WTC11 (cell line): ENCODE data around the gene KRTAP25-1. TPM values are rescaled to one million over a fixed set of nuclear protein-coding genes. Genes with fewer than 3 reads are reported as not detected.

Experiments used
- ATAC-seq: fragments of 200-7000 bp; cut with Tn5 transposase; 2 replicates; pipeline ENCODE4 v1.10.0; 2021; ENCODE audit warnings: mild to moderate bottlenecking, moderate library complexity
- CTCF ChIA-PET: fragments of 300-600 bp; sonication (Branson Sonifier 250); formaldehyde crosslinking; loops from one replicate; lab custom pipeline; 2021; ENCODE audit warnings: antibody characterized with exemption; lab: Charles Lee
- POLR2A ChIA-PET: fragments of 350-600 bp; sonication (Branson Sonifier 250); formaldehyde crosslinking; loops from one replicate; lab custom pipeline; 2021; ENCODE audit warnings: antibody characterized with exemption; lab: Charles Lee
- DNase-seq: peaks from one replicate; pipeline ENCODE4 v3.0.0; 2021; ENCODE audit warnings: low spot score
- H3K27ac Mint-ChIP-seq: 2 replicates; pipeline ENCODE4 v1.8.0; 2021; ENCODE audit warnings: mixed read lengths
- H3K27me3 Mint-ChIP-seq: 2 replicates; pipeline ENCODE4 v1.8.0; 2021; ENCODE audit warnings: low read depth, mild to moderate bottlenecking, moderate library complexity, mixed read lengths
- H3K36me3 Mint-ChIP-seq: 2 replicates; pipeline ENCODE4 v1.8.0; 2021; ENCODE audit warnings: mixed read lengths
- H3K4me1 Mint-ChIP-seq: 2 replicates; pipeline ENCODE4 v1.8.0; 2022; ENCODE audit warnings: mixed read lengths
- H3K4me3 Mint-ChIP-seq: 2 replicates; pipeline ENCODE4 v1.8.0; 2021; ENCODE audit warnings: mild to moderate bottlenecking, moderate library complexity, mixed read lengths
- H3K9me3 Mint-ChIP-seq: 2 replicates; pipeline ENCODE4 v1.8.0; 2021; ENCODE audit warnings: mixed read lengths
- ETV6 ChIP-seq: sonication (generic); formaldehyde crosslinking; IDR thresholded peaks from 2 replicates; pipeline ENCODE4 v1.8.1; 2022; ENCODE audit warnings: mild to moderate bottlenecking, missing genetic modification reagents
- GABPB1 ChIP-seq: sonication (generic); formaldehyde crosslinking; IDR thresholded peaks from 2 replicates; pipeline ENCODE4 v1.8.1; 2023; ENCODE audit warnings: mild to moderate bottlenecking, missing genetic modification reagents
- GTF2I ChIP-seq: fragments of 250-450 bp; sonication (Bioruptor Pico); conservative IDR thresholded peaks from 2 replicates; pipeline ENCODE4 v1.4.0; 2021; ENCODE audit warnings: mild to moderate bottlenecking
- MYBL2 ChIP-seq: sonication (generic); formaldehyde crosslinking; IDR thresholded peaks from 2 replicates; pipeline ENCODE4 v1.8.1; 2023; ENCODE audit warnings: mild to moderate bottlenecking, moderate library complexity, missing genetic modification reagents
- NR1H2 ChIP-seq: sonication (generic); formaldehyde crosslinking; IDR thresholded peaks from 2 replicates; pipeline ENCODE4 v1.9.0; 2021; ENCODE audit warnings: mild to moderate bottlenecking, moderate library complexity, missing genetic modification reagents
- TEAD1 ChIP-seq: sonication (generic); formaldehyde crosslinking; IDR thresholded peaks from 2 replicates; pipeline ENCODE4 v1.8.0; 2022; ENCODE audit warnings: mild to moderate bottlenecking, missing genetic modification reagents
- ZNF232 ChIP-seq: sonication (generic); formaldehyde crosslinking; IDR thresholded peaks from 2 replicates; pipeline ENCODE4 v1.8.0; 2022; ENCODE audit warnings: mild to moderate bottlenecking, missing genetic modification reagents
- ZNF263 ChIP-seq: sonication (generic); formaldehyde crosslinking; IDR thresholded peaks from 2 replicates; pipeline ENCODE4 v1.8.1; 2022; ENCODE audit warnings: low read depth, mild to moderate bottlenecking, moderate library complexity, missing genetic modification reagents
- ZNF396 ChIP-seq: fragments of 250-450 bp; sonication (Bioruptor Pico); IDR thresholded peaks from 2 replicates; pipeline ENCODE4 v1.8.0; 2021; ENCODE audit warnings: mild to moderate bottlenecking, moderate library complexity, borderline replicate concordance
- total RNA-seq: library from RNA; stranded (reverse); gene quantifications from 3 replicates; pipeline ENCODE4 v1.2.3, GENCODE V29; 2021
- TF ChIP-seq, protein P1 (sequence below): sonication (generic); formaldehyde crosslinking; conservative IDR thresholded peaks from 2 replicates; pipeline ENCODE4 v1.8.1; 2023; ENCODE audit warnings: mild to moderate bottlenecking, low read depth, missing genetic modification reagents, moderate library complexity
- TF ChIP-seq, protein P2 (sequence below): sonication (generic); formaldehyde crosslinking; IDR thresholded peaks from 2 replicates; pipeline ENCODE4 v1.8.1; 2023; ENCODE audit warnings: mild to moderate bottlenecking, missing genetic modification reagents, moderate library complexity
- TF ChIP-seq, protein P3 (sequence below): sonication (generic); formaldehyde crosslinking; IDR thresholded peaks from 2 replicates; pipeline ENCODE4 v1.8.0; 2023; ENCODE audit warnings: missing genetic modification reagents, mild to moderate bottlenecking, borderline replicate concordance
- TF ChIP-seq, protein P4 (sequence below): fragments of 250-450 bp; sonication (Bioruptor Pico); IDR thresholded peaks from 2 replicates; pipeline ENCODE4 v1.9.0; 2021; ENCODE audit warnings: mild to moderate bottlenecking, borderline replicate concordance
- TF ChIP-seq, protein P5 (sequence below): sonication (generic); formaldehyde crosslinking; IDR thresholded peaks from 2 replicates; pipeline ENCODE4 v1.8.0; 2023; ENCODE audit warnings: mild to moderate bottlenecking, missing genetic modification reagents
- TF ChIP-seq, protein P6 (sequence below): sonication (generic); formaldehyde crosslinking; conservative IDR thresholded peaks from 2 replicates; pipeline ENCODE4 v1.8.1; 2022; ENCODE audit warnings: mild to moderate bottlenecking, missing genetic modification reagents
- TF ChIP-seq, protein P7 (sequence below): fragments of 250-450 bp; sonication (Bioruptor Pico); IDR thresholded peaks from 2 replicates; pipeline ENCODE4 v1.8.0; 2021; ENCODE audit warnings: mild to moderate bottlenecking

Gene KRTAP25-1
- total RNA-seq, 1 experiment from 2014 or later, result not detected

DNA sequence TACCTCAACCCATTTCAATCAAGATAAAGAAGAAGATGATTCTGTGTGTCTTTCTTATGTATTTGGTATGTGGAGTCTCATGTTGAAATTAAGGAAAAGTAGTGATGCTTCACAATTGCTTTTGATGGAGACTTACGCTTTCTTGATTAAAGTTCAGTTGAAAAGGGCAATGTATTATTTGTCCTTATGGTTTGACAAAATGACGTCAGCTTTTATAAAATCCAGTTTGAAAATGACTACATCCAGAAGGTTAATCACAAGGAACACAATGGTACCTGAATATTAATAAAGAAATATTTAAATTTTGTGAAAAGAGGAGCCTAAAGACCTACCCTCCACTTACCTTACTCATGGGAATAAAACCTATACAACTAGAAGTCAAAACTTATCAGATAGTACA lies 26.4 kb upstream of the KRTAP25-1 start:
- Mint-ChIP-seq H3K4me3 (no peak overlapping the region), H3K36me3 (no peaks in the 10 kb centered on the region), H3K27ac (no peak overlapping the region), H3K27me3 (no peaks in the 10 kb centered on the region), H3K4me1 (no peaks in the 10 kb centered on the region), H3K9me3 (0 out of 2 replicates have a peak, but pooled peaks cover 5% of the 10 kb centered on the region)
- ATAC-seq (no peak), DNase-seq (no peak)
- POLR2A ChIA-PET, result no interaction called here
- TF ChIP-seq TEAD1 (CRISPR knock-in tag) (no peak), ZNF263 (CRISPR knock-in tag) (no peak), ETV6 (CRISPR knock-in tag) (no peak), ZNF232 (no peak), ZNF396 (CRISPR knock-in tag) (no peak), NR1H2 (CRISPR knock-in tag) (no peak), MYBL2 (CRISPR knock-in tag) (no peak), GABPB1 (CRISPR knock-in tag) (no peak)
- TF ChIP-seq, protein P1, sequence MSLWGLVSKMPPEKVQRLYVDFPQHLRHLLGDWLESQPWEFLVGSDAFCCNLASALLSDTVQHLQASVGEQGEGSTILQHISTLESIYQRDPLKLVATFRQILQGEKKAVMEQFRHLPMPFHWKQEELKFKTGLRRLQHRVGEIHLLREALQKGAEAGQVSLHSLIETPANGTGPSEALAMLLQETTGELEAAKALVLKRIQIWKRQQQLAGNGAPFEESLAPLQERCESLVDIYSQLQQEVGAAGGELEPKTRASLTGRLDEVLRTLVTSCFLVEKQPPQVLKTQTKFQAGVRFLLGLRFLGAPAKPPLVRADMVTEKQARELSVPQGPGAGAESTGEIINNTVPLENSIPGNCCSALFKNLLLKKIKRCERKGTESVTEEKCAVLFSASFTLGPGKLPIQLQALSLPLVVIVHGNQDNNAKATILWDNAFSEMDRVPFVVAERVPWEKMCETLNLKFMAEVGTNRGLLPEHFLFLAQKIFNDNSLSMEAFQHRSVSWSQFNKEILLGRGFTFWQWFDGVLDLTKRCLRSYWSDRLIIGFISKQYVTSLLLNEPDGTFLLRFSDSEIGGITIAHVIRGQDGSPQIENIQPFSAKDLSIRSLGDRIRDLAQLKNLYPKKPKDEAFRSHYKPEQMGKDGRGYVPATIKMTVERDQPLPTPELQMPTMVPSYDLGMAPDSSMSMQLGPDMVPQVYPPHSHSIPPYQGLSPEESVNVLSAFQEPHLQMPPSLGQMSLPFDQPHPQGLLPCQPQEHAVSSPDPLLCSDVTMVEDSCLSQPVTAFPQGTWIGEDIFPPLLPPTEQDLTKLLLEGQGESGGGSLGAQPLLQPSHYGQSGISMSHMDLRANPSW (CRISPR knock-in tag), result no peak
- TF ChIP-seq, protein P2, sequence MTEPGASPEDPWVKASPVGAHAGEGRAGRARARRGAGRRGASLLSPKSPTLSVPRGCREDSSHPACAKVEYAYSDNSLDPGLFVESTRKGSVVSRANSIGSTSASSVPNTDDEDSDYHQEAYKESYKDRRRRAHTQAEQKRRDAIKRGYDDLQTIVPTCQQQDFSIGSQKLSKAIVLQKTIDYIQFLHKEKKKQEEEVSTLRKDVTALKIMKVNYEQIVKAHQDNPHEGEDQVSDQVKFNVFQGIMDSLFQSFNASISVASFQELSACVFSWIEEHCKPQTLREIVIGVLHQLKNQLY (CRISPR knock-in tag), result no peak
- TF ChIP-seq, protein P3, sequence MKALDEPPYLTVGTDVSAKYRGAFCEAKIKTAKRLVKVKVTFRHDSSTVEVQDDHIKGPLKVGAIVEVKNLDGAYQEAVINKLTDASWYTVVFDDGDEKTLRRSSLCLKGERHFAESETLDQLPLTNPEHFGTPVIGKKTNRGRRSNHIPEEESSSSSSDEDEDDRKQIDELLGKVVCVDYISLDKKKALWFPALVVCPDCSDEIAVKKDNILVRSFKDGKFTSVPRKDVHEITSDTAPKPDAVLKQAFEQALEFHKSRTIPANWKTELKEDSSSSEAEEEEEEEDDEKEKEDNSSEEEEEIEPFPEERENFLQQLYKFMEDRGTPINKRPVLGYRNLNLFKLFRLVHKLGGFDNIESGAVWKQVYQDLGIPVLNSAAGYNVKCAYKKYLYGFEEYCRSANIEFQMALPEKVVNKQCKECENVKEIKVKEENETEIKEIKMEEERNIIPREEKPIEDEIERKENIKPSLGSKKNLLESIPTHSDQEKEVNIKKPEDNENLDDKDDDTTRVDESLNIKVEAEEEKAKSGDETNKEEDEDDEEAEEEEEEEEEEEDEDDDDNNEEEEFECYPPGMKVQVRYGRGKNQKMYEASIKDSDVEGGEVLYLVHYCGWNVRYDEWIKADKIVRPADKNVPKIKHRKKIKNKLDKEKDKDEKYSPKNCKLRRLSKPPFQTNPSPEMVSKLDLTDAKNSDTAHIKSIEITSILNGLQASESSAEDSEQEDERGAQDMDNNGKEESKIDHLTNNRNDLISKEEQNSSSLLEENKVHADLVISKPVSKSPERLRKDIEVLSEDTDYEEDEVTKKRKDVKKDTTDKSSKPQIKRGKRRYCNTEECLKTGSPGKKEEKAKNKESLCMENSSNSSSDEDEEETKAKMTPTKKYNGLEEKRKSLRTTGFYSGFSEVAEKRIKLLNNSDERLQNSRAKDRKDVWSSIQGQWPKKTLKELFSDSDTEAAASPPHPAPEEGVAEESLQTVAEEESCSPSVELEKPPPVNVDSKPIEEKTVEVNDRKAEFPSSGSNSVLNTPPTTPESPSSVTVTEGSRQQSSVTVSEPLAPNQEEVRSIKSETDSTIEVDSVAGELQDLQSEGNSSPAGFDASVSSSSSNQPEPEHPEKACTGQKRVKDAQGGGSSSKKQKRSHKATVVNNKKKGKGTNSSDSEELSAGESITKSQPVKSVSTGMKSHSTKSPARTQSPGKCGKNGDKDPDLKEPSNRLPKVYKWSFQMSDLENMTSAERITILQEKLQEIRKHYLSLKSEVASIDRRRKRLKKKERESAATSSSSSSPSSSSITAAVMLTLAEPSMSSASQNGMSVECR (CRISPR knock-in tag), result no peak
- TF ChIP-seq, protein P4, sequence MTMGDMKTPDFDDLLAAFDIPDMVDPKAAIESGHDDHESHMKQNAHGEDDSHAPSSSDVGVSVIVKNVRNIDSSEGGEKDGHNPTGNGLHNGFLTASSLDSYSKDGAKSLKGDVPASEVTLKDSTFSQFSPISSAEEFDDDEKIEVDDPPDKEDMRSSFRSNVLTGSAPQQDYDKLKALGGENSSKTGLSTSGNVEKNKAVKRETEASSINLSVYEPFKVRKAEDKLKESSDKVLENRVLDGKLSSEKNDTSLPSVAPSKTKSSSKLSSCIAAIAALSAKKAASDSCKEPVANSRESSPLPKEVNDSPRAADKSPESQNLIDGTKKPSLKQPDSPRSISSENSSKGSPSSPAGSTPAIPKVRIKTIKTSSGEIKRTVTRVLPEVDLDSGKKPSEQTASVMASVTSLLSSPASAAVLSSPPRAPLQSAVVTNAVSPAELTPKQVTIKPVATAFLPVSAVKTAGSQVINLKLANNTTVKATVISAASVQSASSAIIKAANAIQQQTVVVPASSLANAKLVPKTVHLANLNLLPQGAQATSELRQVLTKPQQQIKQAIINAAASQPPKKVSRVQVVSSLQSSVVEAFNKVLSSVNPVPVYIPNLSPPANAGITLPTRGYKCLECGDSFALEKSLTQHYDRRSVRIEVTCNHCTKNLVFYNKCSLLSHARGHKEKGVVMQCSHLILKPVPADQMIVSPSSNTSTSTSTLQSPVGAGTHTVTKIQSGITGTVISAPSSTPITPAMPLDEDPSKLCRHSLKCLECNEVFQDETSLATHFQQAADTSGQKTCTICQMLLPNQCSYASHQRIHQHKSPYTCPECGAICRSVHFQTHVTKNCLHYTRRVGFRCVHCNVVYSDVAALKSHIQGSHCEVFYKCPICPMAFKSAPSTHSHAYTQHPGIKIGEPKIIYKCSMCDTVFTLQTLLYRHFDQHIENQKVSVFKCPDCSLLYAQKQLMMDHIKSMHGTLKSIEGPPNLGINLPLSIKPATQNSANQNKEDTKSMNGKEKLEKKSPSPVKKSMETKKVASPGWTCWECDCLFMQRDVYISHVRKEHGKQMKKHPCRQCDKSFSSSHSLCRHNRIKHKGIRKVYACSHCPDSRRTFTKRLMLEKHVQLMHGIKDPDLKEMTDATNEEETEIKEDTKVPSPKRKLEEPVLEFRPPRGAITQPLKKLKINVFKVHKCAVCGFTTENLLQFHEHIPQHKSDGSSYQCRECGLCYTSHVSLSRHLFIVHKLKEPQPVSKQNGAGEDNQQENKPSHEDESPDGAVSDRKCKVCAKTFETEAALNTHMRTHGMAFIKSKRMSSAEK (CRISPR knock-in tag), result no peak
- CTCF ChIA-PET, result interaction anchor here (1.3 kb wide), 1 partner anchor 118 kb away, joined by 4 read pairs; no protein-coding TSS in a partner anchor

DNA sequence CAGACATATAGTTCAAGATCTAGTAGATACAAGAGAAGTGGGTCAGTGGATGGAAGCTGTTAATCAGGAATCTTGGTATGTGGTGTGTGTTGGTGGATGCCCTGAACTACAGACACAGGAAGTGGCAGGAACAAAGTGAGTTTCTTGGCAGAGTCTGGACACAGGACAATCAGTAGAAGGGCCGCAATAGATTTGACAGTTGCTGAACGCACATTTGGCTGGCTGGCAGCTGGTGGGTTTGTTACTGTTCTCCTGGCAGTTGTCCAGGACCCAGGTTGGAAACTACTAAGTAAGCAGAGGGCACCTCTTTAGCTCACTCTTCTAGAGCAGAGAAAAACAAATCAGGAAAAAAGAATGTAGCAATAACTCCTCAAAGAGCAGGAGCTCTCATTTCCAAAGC lies 17.6 kb upstream of the KRTAP25-1 start:
- POLR2A ChIA-PET, result no interaction called here
- DNase-seq, result no peak
- ATAC-seq, result no peak
- no peaks in the 10 kb centered on the region for H3K9me3 Mint-ChIP-seq
- H3K27me3 Mint-ChIP-seq, result no peaks in the 10 kb centered on the region
- H3K36me3 Mint-ChIP-seq, result no peaks in the 10 kb centered on the region
- H3K4me3 Mint-ChIP-seq, result no peak overlapping the region
- H3K27ac Mint-ChIP-seq, result no peak overlapping the region
- CTCF ChIA-PET, result interaction anchor here (0.6 kb wide), 1 partner anchor 98 kb away, joined by 6 read pairs; no protein-coding TSS in a partner anchor
- H3K4me1 Mint-ChIP-seq, result no peaks in the 10 kb centered on the region
- TF ChIP-seq, protein P5, sequence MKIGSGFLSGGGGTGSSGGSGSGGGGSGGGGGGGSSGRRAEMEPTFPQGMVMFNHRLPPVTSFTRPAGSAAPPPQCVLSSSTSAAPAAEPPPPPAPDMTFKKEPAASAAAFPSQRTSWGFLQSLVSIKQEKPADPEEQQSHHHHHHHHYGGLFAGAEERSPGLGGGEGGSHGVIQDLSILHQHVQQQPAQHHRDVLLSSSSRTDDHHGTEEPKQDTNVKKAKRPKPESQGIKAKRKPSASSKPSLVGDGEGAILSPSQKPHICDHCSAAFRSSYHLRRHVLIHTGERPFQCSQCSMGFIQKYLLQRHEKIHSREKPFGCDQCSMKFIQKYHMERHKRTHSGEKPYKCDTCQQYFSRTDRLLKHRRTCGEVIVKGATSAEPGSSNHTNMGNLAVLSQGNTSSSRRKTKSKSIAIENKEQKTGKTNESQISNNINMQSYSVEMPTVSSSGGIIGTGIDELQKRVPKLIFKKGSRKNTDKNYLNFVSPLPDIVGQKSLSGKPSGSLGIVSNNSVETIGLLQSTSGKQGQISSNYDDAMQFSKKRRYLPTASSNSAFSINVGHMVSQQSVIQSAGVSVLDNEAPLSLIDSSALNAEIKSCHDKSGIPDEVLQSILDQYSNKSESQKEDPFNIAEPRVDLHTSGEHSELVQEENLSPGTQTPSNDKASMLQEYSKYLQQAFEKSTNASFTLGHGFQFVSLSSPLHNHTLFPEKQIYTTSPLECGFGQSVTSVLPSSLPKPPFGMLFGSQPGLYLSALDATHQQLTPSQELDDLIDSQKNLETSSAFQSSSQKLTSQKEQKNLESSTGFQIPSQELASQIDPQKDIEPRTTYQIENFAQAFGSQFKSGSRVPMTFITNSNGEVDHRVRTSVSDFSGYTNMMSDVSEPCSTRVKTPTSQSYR (CRISPR knock-in tag), result no peak
- TF ChIP-seq GTF2I (CRISPR knock-in tag), result no peak
- TF ChIP-seq, protein P6, sequence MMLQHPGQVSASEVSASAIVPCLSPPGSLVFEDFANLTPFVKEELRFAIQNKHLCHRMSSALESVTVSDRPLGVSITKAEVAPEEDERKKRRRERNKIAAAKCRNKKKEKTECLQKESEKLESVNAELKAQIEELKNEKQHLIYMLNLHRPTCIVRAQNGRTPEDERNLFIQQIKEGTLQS (CRISPR knock-in tag), result no peak
- TF ChIP-seq ZNF232, result no peak
- TF ChIP-seq, protein P7, sequence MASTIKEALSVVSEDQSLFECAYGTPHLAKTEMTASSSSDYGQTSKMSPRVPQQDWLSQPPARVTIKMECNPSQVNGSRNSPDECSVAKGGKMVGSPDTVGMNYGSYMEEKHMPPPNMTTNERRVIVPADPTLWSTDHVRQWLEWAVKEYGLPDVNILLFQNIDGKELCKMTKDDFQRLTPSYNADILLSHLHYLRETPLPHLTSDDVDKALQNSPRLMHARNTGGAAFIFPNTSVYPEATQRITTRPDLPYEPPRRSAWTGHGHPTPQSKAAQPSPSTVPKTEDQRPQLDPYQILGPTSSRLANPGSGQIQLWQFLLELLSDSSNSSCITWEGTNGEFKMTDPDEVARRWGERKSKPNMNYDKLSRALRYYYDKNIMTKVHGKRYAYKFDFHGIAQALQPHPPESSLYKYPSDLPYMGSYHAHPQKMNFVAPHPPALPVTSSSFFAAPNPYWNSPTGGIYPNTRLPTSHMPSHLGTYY (CRISPR knock-in tag), result no peak
